ENCODE data around the gene COL23A1.

The COL23A1 gene

GRCh38 chr5:178337334-178337741, 252.9 kb downstream of the COL23A1 start:
- DNase-seq (ENCODE audit: low read depth): no peak

GRCh38 chr5:178336889-178337288, 253.3 kb downstream of the COL23A1 start:
- DNase-seq (ENCODE audit: low read depth): no peak

- DNase-seq (ENCODE audit: low read depth): no peak
Observed at GRCh38 chr5:178335302-178336030, 254.7 kb downstream of the COL23A1 start.

- DNase-seq (ENCODE audit: low read depth): no peak
Observed at GRCh38 chr5:178334861-178335260, 255.3 kb downstream of the COL23A1 start.

GRCh38 chr5:178333821-178334481, 256.2 kb downstream of the COL23A1 start:
- DNase-seq (ENCODE audit: low read depth): no peak

DNA sequence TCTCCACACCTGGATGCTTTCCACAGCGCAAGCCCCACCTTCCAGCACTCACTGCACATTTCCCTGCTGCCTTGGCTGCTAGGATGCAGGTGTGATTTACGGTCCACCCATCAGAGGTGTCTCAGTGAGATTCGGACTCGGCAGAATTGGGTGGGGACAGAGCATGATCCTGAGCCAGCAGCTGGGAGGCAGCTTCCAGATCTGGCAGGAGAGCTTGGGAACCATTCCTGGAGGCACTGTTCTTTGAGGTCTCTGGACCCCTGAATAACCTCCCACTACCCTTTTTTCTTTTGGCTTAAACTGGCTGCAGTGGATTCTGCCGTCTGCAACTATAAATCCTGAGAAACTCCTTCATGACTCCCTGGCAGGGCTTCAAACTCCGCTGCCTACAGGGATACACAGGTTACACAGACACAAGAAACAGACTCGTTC, 258.0 kb downstream of the COL23A1 start:
- no peak for DNase-seq (ENCODE audit: low read depth)

GRCh38 chr5:178331491-178331996, 258.6 kb downstream of the COL23A1 start:
- DNase-seq (ENCODE audit: low read depth): no peak

DNA sequence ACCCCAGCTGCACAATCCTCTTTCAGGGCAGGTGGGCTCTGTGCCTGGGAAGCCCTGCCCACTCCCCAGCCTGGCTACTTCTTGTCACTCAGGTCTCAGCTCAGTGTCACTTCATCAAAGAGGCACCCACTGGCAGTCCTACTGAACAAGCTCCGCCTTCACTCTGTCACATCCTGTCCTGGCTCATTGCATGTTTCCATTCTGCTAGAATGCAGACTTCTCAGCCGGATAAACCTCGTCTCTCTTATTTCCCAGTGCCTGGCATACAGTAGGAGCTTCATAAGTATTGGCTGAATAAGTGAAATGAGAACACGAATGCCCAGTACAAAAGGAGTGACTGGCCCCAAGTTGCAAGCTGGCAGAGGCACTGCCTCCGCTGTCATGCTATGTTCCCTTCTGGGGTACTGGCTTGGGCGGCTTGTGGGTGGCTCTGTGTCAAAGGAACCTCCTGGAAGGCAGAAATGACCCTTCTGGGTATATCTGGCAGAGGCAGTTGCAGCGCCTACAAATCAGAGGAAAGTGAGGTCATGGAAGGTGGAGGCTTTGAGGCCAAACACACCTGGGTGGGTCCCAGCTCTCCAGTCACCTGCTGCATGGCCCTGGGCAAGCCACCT, 259.3 kb downstream of the COL23A1 start:
- no peak for DNase-seq (ENCODE audit: low read depth)

DNA sequence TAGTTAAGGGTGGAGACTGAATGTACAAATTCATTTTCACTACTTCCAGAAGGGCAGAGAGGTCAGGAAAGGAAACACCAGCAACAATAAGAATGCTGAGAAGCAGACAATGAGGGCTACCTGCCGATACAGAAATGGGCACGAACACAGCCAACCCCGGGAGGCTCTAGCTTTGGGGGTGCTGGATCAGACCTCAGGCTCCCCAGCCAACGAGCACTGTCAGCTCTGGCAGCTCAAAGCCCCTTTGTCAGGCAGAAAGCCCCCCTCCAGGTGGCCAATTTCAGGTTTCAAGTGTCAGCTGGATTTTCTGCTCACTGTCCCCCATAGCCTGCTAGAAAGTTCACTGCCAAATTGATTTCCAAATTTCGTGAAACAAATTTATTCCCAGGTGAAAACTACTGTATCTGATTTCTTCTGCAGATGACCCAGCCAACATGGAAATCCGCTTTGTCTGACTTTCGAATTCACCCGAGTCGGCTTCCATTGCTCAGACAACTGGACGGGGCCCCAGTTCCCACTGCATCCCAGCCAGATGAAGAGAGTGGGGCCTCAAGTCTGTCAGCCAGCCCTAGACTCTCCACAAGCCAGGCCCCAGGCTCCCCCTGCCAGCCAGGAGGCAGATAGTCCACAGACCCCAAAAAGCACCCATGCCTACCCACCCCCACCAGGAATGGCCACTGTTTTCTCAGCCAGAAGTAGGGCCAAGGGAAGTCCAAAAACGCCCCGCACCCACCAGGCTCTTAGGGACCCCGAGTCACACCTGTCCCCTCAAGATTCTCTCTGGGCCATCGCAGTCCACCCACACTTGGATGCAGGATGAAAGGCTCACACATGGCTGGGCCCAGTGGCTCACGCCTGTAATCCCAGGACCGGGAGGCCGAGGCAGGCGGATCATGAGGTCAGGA, 261.1 kb downstream of the COL23A1 start:
- no peak for DNase-seq (ENCODE audit: low read depth)

- DNase-seq (ENCODE audit: low read depth): no peak
Observed at GRCh38 chr5:178327931-178328711, 262.1 kb downstream of the COL23A1 start.

DNA sequence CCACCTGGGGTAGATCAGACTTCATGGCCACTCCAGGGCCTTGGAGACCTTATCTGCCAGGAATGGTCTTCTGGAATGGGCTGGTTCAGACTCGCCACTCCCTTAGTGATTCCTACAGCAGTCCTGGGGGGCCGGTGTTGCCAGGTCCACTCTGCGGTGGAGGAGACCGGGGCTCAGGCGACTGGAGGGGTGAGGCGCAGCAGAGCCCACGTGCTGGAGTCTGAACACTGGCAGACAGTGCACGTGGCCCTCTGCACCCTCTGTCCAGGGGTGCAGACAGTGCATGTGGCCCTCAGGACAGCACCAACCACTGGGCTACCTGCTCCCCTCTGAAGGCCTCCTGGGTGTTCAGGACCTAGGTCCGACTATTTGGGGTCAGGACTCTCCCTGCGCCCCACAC, 262.7 kb downstream of the COL23A1 start:
- no peak for DNase-seq (ENCODE audit: low read depth)

DNA sequence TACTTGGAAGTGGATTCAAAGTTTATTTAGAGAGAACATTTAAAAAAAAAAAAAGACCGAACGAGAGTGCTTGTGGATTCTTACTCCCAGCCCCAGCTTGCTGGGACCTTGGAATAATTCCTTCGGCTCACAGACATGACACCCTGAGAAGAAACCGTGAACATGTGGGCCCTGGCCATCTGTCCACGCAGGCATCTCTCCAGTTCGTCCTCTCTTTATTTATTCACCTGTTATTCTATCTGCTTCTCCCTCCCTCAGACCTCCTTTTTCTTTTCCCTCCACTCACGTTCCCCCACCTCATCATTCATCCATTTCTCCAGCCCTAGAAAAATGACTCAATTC, 263.8 kb downstream of the COL23A1 start:
- DNase-seq (ENCODE audit: low read depth): no peak

DNA sequence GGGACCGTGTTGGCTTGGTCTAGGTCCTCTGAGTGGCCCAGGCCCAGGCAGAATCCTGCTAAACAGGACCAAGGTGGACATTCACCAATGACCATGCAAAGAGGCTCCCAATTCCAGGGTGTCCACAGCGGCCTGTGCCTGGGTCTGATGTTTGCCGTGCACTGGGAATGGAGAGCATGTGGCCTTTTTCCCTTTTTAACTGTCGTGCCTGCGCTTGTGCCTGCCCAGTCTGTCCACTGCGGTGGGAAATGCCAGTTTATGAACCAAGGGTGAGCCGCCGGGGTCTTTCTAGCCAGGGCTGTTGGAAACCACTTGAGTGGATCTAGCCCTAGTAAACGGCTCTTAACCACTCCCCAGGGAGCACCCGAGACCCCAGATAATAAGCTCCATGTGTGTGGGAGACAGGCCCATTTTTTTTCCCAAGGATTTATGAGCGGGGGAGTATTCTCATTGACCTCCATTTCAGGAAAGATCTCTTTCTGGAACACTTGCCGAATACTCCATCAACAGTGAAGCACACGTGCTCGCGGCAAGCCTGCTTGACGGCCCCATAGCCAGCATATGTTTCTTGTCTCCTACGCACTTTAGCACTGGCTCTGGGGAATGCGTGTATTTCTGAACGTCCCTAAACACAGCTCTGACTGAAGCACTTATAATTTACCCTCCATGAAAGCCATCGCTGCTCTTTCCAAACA, 264.4 kb downstream of the COL23A1 start:
- DNase-seq (ENCODE audit: low read depth): no peak

GRCh38 chr5:178325311-178325678, 264.9 kb downstream of the COL23A1 start:
- DNase-seq (ENCODE audit: low read depth): no peak

GRCh38 chr5:178324481-178325310, 265.5 kb downstream of the COL23A1 start:
- no peak for DNase-seq (ENCODE audit: low read depth)

GRCh38 chr5:178323961-178324360, 266.2 kb downstream of the COL23A1 start:
- DNase-seq (ENCODE audit: low read depth): no peak

DNA sequence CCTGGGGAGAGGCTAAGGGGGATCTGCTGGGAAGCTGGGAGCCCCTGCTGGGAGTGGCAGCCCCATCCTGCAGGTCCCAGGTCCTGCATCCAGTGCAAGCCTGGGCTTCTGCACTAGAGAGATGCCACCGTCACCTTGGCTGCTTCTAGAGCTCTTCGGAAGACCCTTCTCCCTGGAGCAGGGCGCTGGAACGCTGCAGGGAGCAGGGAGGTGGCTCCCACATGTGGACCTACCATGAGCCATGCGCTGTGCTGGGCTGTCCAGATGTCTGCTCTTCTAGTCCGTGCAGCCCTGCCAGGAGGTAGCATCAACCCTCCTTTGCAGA, 266.7 kb downstream of the COL23A1 start:
- no peak for DNase-seq (ENCODE audit: low read depth)

DNA sequence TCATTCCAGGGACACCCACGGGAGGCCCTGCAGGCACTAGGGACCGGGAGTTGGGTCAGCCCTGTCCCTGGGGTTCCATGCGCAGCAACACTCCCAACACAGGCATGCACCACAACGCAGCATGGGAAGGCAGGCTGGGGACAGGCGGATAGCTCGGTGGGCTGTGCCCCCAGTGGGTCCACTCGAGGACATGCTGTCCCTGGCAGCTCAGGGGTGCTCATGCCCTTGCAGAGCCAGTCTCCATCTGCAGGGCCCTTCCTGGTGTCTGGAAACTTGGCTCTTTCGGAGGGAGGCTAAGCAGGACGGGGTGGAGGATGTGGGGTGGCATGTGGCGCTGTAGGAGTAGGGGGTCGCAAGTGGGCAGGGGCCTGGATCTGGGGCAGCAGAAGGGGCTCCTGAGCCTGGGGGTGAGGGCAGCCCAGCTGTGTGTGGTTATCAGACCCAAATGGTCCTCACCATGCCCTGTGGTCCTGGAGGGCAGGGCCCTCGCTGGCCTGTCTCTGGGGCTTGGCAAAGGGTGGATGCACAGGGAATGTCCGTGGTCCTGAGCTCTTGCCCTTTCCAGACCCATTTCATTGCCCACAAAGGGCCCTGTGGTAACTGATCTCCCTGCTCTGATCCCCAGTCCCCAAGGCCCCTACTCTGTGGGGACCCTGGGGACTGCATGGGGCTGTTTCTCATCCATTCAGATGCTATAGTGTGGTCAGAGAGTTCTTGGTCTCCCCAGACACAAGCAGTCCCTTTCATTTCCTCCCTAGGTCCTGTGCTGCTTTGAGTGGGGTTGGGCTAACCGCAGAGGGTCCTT, 267.3 kb downstream of the COL23A1 start:
- no peak for DNase-seq (ENCODE audit: low read depth)

DNA sequence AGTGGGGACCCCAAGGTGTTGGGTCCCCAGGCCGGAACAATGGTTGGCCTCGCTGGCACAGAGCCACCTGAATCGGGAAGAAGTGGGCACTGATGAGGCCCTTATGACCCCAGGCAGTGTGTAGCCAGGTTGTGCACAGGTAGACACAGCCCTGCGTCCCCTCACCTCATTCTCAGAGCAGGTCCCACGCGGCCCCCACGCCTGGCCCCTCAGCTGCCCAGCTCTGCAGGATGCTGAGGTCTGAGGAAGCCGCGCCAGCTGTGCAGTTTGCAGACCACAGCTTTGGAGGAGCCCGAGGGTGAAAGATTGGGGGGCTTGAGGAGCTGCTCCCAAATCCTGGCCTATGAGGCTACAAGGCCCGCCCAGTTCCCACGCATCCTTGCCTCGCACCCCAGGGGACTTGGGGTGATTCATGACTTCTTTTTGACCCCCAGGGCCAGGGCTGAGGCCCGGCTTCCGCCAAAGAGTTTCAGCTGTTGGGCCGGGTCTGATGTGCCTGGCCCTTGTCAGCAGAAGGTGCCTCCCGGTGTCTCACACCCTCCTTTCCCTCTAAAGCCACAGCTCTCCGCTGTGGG, 269.8 kb downstream of the COL23A1 start:
- no peak for DNase-seq (ENCODE audit: low read depth)
